Measurements from ENCODE around the gene CASKIN2.

DNA sequence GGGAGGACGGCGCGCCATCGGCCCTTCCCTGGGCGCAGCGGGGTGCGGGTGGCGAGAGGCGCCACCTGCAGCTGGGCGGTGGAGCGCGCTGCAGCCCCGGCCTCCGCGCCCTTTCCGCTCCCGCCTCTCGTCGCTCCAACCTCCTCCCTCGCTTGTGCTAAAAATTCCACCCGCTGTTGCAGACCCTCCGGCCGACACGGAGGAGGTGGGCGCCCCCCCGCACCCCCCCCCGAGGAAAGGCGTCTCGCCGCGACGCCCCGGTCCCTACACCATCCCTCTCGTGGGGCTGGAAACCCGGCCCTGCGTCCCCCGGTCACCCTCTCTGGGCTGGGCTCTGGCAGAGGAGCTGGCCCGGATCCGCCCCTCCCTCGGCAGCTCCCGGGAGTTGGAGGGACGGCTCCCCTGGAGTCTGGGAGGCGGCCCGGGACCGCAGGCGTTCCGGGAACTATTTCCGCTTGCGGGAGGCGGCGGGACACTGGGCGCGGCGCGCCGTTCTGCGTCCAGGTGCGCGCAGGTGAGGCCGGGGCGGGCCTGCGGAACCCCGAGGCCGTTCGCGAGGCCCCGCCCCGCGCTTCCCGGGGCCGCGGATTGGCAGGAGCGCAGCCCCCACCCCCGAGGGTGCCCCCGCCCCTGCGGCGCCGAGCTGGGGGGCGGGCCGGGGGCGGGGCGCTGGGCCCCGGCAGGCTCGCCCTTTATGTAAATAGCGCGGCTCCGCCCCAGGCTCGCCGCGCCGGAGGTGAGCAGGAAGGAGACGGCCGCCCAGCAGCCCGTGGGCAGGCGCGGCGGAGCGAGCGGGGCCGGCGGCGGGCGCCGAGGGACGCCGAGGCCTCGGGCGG lies 9.9 kb upstream of the CASKIN2 start, which contains the start of gene LLGL2:
- TF ChIP-seq, protein P1, sequence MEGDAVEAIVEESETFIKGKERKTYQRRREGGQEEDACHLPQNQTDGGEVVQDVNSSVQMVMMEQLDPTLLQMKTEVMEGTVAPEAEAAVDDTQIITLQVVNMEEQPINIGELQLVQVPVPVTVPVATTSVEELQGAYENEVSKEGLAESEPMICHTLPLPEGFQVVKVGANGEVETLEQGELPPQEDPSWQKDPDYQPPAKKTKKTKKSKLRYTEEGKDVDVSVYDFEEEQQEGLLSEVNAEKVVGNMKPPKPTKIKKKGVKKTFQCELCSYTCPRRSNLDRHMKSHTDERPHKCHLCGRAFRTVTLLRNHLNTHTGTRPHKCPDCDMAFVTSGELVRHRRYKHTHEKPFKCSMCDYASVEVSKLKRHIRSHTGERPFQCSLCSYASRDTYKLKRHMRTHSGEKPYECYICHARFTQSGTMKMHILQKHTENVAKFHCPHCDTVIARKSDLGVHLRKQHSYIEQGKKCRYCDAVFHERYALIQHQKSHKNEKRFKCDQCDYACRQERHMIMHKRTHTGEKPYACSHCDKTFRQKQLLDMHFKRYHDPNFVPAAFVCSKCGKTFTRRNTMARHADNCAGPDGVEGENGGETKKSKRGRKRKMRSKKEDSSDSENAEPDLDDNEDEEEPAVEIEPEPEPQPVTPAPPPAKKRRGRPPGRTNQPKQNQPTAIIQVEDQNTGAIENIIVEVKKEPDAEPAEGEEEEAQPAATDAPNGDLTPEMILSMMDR (IDR thresholded peaks at IDR 0.05; ENCODE audit: low read depth, low read length, missing input control), result peak; percentile 37
- TF ChIP-seq, protein P2, sequence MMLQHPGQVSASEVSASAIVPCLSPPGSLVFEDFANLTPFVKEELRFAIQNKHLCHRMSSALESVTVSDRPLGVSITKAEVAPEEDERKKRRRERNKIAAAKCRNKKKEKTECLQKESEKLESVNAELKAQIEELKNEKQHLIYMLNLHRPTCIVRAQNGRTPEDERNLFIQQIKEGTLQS (IDR thresholded peaks at IDR 0.05), result no peak
- TF ChIP-seq, protein P3, sequence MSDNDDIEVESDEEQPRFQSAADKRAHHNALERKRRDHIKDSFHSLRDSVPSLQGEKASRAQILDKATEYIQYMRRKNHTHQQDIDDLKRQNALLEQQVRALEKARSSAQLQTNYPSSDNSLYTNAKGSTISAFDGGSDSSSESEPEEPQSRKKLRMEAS (IDR thresholded peaks at IDR 0.05), result no peak
- TF ChIP-seq JUND (IDR thresholded peaks at IDR 0.05) (no peak), YY1 (IDR thresholded peaks at IDR 0.05) (no peak), RAD21 (IDR thresholded peaks at IDR 0.05) (peak; percentile 56), GABPA (IDR thresholded peaks at IDR 0.05 in 1 of 2, conservative IDR thresholded peaks at IDR 0.05 in 1 of 2) (no peak), EGR1 (IDR thresholded peaks at IDR 0.05; ENCODE audit: low read depth in 2 of 2) (no peak), TAF1 (conservative IDR thresholded peaks at IDR 0.05) (no peak), SP1 (IDR thresholded peaks at IDR 0.05) (no peak)
- TF ChIP-seq, protein P4, sequence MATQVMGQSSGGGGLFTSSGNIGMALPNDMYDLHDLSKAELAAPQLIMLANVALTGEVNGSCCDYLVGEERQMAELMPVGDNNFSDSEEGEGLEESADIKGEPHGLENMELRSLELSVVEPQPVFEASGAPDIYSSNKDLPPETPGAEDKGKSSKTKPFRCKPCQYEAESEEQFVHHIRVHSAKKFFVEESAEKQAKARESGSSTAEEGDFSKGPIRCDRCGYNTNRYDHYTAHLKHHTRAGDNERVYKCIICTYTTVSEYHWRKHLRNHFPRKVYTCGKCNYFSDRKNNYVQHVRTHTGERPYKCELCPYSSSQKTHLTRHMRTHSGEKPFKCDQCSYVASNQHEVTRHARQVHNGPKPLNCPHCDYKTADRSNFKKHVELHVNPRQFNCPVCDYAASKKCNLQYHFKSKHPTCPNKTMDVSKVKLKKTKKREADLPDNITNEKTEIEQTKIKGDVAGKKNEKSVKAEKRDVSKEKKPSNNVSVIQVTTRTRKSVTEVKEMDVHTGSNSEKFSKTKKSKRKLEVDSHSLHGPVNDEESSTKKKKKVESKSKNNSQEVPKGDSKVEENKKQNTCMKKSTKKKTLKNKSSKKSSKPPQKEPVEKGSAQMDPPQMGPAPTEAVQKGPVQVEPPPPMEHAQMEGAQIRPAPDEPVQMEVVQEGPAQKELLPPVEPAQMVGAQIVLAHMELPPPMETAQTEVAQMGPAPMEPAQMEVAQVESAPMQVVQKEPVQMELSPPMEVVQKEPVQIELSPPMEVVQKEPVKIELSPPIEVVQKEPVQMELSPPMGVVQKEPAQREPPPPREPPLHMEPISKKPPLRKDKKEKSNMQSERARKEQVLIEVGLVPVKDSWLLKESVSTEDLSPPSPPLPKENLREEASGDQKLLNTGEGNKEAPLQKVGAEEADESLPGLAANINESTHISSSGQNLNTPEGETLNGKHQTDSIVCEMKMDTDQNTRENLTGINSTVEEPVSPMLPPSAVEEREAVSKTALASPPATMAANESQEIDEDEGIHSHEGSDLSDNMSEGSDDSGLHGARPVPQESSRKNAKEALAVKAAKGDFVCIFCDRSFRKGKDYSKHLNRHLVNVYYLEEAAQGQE (IDR thresholded peaks at IDR 0.05), result peak; percentile 48
- TF ChIP-seq, protein P5, sequence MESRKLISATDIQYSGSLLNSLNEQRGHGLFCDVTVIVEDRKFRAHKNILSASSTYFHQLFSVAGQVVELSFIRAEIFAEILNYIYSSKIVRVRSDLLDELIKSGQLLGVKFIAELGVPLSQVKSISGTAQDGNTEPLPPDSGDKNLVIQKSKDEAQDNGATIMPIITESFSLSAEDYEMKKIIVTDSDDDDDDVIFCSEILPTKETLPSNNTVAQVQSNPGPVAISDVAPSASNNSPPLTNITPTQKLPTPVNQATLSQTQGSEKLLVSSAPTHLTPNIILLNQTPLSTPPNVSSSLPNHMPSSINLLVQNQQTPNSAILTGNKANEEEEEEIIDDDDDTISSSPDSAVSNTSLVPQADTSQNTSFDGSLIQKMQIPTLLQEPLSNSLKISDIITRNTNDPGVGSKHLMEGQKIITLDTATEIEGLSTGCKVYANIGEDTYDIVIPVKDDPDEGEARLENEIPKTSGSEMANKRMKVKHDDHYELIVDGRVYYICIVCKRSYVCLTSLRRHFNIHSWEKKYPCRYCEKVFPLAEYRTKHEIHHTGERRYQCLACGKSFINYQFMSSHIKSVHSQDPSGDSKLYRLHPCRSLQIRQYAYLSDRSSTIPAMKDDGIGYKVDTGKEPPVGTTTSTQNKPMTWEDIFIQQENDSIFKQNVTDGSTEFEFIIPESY (IDR thresholded peaks at IDR 0.05), result no peak

Data from liver (tissue), 3 donors.